ENCODE results near the gene CLN3.
"Not testable (repeated sequence)": the region's sequence is repeated elsewhere in the genome, so short reads cannot be mapped to it uniquely, and the experiment has no call there.

The CLN3 gene

GRCh38 chr16:28491970-28492474, at the start of gene CLN3:
Gene CLN3 (minus strand): TSS chr16:28492074. CDS start chr16:28491759, 315 bp downstream.
- peak; percentile 95 for DNase-seq
- TF ChIP-seq POLR2A (IDR thresholded peaks at IDR 0.05; ENCODE audit: low read length) (peak; percentile 62), GATA1 (IDR thresholded peaks at IDR 0.05; ENCODE audit: low read depth, low read length) (no peak)

- no peak for DNase-seq
- TF ChIP-seq GATA1 (IDR thresholded peaks at IDR 0.05; ENCODE audit: low read depth, low read length) (no peak), POLR2A (IDR thresholded peaks at IDR 0.05; ENCODE audit: low read length) (no peak)
Measured at GRCh38 chr16:28540346-28540745, 48.5 kb upstream of the CLN3 start.

GRCh38 chr16:28538733-28539596, 47.1 kb upstream of the CLN3 start, which contains the start of gene NUPR1:
Gene NUPR1 (minus strand): TSS chr16:28538974. CDS start chr16:28538907, 67 bp downstream.
- no peak for DNase-seq

GRCh38 chr16:28537964-28538732, 46.3 kb upstream of the CLN3 start:
- TF ChIP-seq GATA1 (IDR thresholded peaks at IDR 0.05; ENCODE audit: low read depth, low read length) (no peak), POLR2A (IDR thresholded peaks at IDR 0.05; ENCODE audit: low read length) (no peak)
- DNase-seq: no peak

More at GRCh38 chr16:28538733-28539596, 47.1 kb upstream of the CLN3 start, which contains the start of gene NUPR1:
- no peak for TF ChIP-seq GATA1 (IDR thresholded peaks at IDR 0.05; ENCODE audit: low read depth, low read length)
- TF ChIP-seq POLR2A (IDR thresholded peaks at IDR 0.05; ENCODE audit: low read length): no peak

- DNase-seq: no peak
- no peak for TF ChIP-seq POLR2A (IDR thresholded peaks at IDR 0.05; ENCODE audit: low read length)
- TF ChIP-seq GATA1 (IDR thresholded peaks at IDR 0.05; ENCODE audit: low read depth, low read length): no peak
Measured at GRCh38 chr16:28537076-28537475, 45.2 kb upstream of the CLN3 start.

- no peak for TF ChIP-seq POLR2A (IDR thresholded peaks at IDR 0.05; ENCODE audit: low read length)
- no peak for TF ChIP-seq GATA1 (IDR thresholded peaks at IDR 0.05; ENCODE audit: low read depth, low read length)
- DNase-seq: no peak
Measured at GRCh38 chr16:28534542-28535373, 42.9 kb upstream of the CLN3 start.

- DNase-seq: no peak
- TF ChIP-seq GATA1 (IDR thresholded peaks at IDR 0.05; ENCODE audit: low read depth, low read length): no peak
- TF ChIP-seq POLR2A (IDR thresholded peaks at IDR 0.05; ENCODE audit: low read length): no peak
Measured at GRCh38 chr16:28532940-28533647, 41.2 kb upstream of the CLN3 start.

GRCh38 chr16:28531777-28532744, 40.2 kb upstream of the CLN3 start:
- no peak for DNase-seq
- no peak for TF ChIP-seq POLR2A (IDR thresholded peaks at IDR 0.05; ENCODE audit: low read length)

- TF ChIP-seq POLR2A (IDR thresholded peaks at IDR 0.05; ENCODE audit: low read length) (no peak), GATA1 (IDR thresholded peaks at IDR 0.05; ENCODE audit: low read depth, low read length) (no peak)
- DNase-seq: no peak
Measured at GRCh38 chr16:28529124-28529523, 37.2 kb upstream of the CLN3 start.

GRCh38 chr16:28528463-28528867, 36.6 kb upstream of the CLN3 start:
- no peak for TF ChIP-seq POLR2A (IDR thresholded peaks at IDR 0.05; ENCODE audit: low read length)
- TF ChIP-seq GATA1 (IDR thresholded peaks at IDR 0.05; ENCODE audit: low read depth, low read length): no peak
- no peak for DNase-seq

- DNase-seq: no peak
- no peak for TF ChIP-seq GATA1 (IDR thresholded peaks at IDR 0.05; ENCODE audit: low read depth, low read length)
- TF ChIP-seq POLR2A (IDR thresholded peaks at IDR 0.05; ENCODE audit: low read length): no peak
Measured at GRCh38 chr16:28527985-28528384, 36.1 kb upstream of the CLN3 start.

- DNase-seq: not testable (repeated sequence)
Measured at GRCh38 chr16:28527100-28527785, 35.4 kb upstream of the CLN3 start.
